HG03095 (cell line): ENCODE data around the gene HRH2.
"Not testable (repeated sequence)": the region's sequence is repeated elsewhere in the genome, so short reads cannot be mapped to it uniquely, and the experiment has no call there.

ENCODE experiments used
- ATAC-seq: cut with Tn5 transposase; IDR thresholded peaks from one replicate; pipeline ENCODE4 v1.9.1; 2021; ENCODE audit warnings: moderate library complexity; ENCODE audit not compliant: unreplicated experiment

HRH2 gene

GRCh38 chr5:175642998-175643397 is 14.9 kb upstream of the HRH2 start:
- ATAC-seq, result no peak

DNA sequence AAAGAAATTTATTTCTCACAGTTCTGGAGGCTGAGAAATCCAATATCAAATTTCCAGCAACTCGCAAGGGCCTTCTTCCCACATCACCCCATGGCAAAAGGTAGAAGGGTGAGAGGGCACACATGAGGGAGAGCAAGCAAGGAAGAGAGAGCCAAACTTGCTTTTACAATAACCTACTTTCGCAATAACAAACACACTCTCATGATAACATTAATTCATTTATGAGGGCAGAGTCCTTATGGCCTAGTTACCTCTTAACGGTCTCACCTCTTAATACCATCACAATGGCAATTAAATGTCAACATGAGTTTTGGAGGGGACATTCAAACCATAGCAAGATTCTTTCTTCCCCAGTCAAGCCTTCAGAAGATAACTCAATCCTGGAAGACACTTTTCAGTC is 11.6 kb upstream of the HRH2 start:
- ATAC-seq, result no peak

DNA sequence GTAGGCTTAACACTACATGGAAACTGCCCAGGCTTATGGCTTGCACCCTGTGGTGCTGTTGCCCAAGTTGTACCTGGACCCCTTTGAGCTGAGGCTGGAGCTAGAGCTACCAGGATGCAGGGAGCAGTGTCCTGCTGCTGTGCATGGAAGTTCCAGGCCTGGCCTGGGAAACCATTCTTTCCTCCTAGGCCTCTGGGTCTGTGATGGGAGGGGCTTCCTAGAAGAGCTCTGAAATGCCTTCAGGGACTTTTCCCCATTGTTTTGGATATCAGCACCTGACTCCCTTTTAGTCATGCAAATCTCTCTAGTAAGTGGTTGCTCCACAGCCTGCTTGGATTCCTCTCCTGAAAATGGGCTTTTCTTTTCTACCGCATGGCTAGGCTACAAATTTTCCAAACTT is 7.9 kb upstream of the HRH2 start:
- no peak for ATAC-seq

- ATAC-seq, result not testable (repeated sequence)
Observed at GRCh38 chr5:175650430-175651205, 7.3 kb upstream of the HRH2 start.

- ATAC-seq, result no peak
Observed at GRCh38 chr5:175652741-175653663, 4.9 kb upstream of the HRH2 start.

GRCh38 chr5:175653763-175654162 is 4.1 kb upstream of the HRH2 start:
- ATAC-seq, result no peak

- no peak for ATAC-seq
Observed at GRCh38 chr5:175654339-175654738, 3.5 kb upstream of the HRH2 start.

DNA sequence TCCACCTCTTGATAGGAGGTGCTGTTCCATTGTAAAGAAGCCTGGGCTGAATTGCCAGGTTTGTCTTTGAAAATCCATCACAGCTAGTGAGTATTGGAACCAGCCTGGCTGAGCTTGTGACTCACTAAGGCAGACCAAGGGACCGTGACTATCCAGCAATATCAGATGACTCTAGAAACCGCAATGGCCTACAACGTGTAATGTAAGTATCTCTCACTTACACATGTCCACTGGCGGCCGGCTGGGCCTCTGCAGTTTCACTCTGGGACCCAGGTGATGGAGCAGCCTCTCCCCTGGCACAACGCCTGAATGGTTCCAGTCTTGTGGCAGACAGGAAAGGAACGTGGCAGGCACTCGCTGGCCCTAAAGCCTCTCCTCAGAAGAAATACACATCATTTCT is 3.1 kb upstream of the HRH2 start:
- ATAC-seq, result no peak

DNA sequence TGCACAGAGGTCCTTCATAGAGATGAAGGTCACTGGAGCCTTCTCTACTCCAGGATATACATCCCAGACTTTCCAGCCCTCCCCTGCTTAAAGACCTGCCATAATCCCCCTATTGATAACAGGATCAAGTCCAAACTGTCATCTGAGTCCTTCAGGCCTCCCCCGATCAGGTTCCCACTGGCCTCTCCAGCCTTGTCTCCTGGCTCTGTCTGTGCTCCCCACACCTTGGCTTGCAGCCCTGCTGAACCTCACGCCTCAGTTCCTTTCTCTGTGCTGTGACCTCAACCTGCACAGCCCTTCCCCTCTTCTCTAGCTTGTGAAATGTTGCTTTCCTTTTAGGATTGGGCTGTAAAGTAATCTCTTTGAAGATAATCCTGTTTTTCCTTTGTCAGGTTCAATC is 2.5 kb upstream of the HRH2 start:
- ATAC-seq, result no peak

GRCh38 chr5:175656966-175657365 is 905 bp upstream of the HRH2 start:
- no peak for ATAC-seq

GRCh38 chr5:175658299-175659145 is 651 bp downstream of the HRH2 start:
- ATAC-seq, result no peak

GRCh38 chr5:175659546-175660253 is 1.8 kb downstream of the HRH2 start:
- ATAC-seq, result no peak

GRCh38 chr5:175663186-175664184 is 5.6 kb downstream of the HRH2 start:
- ATAC-seq, result no peak

DNA sequence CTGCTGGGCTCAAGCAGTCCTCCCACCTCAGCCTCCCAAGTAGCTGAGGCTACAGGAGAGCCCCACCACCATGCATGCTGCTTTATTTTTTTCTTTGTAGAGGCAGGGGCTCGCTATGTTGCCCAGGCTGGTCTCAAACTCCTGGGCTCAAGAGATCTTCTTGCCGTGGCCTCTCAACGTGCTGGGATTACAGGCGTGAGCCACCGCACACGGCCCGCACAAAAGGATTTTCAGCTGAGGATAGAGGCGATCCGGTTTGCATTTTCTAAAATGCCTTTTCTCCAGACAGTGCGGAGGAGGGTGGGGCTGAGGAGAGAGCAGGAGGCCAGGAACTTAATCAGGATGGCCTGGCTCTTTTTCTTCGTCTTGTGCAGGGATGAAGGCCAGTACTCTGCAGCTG is 6.9 kb downstream of the HRH2 start:
- no peak for ATAC-seq

DNA sequence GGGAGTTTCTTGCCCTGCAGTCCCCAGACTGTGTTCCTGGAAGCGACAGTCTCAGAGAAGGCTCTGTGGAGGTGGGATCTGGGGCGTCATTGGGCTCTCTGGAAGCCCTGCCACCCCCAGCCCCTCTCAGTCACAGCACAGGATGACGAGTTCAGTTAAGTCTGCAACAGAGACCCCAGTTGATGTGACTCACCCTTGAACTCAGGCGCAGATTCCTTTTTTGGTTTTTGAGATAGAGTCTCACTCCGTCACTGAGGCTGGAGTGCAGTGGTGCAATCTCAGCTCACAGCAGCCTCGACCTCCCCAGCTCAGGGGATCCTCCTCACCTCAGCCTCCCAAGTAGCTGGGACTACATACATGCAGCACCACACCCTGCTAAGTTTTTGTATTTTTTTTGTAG is 8.3 kb downstream of the HRH2 start:
- no peak for ATAC-seq

DNA sequence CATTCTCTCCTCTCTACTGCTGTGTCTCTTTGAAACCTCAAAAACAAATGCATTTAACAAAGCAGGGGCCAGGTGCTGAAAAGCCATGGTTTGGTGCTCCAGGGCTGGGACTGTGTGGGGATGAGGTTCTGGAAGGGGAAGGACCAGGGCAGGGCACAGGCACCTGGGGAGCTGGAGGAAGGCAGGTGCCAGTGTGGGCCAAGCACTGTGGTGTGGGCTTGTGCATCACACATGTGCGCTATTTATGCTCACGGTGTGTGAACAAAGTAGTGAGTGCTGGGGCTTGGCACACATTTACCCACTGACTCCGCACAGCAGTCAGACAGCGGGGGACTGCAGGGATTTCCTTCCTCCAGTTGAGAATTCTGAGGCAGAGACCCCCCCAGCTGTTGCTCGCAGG is 10.1 kb downstream of the HRH2 start:
- no peak for ATAC-seq

GRCh38 chr5:175670372-175670771 is 12.5 kb downstream of the HRH2 start:
- ATAC-seq, result no peak

GRCh38 chr5:175671013-175671412 is 13.1 kb downstream of the HRH2 start:
- no peak for ATAC-seq

GRCh38 chr5:175672976-175673648 is 15.2 kb downstream of the HRH2 start:
- ATAC-seq, result no peak
